Measurements from ENCODE around the gene NLRP5.

- no peak for TF ChIP-seq CTCF (IDR thresholded peaks at IDR 0.05)
- no peak for TF ChIP-seq POLR2AphosphoS5 (IDR thresholded peaks at IDR 0.05)
These were observed 111.2 kb downstream of the NLRP5 start for GRCh38 chr19:56097776-56098175.
